K562 (cell line): ENCODE data around the gene STUM. TPM values are rescaled to one million over a fixed set of nuclear protein-coding genes. Genes with fewer than 3 reads are reported as not detected.

Source experiments
- ATAC-seq: fragments of 200-7000 bp; cut with Tn5 transposase; 3 replicates; pipeline ENCODE4 v1.9.1; 2020; ENCODE audit warnings: moderate library complexity
- BruUV-seq: library from RNA; stranded (reverse); fragments of 400-500 nt; replicated peaks from 2 replicates; lab custom pipeline; 2021; lab: Mats Ljungman, UMichigan
- CTCF ChIA-PET: fragments of 300-600 bp; formaldehyde crosslinking; extraction: SDS; loops from one replicate; lab custom pipeline; 2021; ENCODE audit warnings: low intra/inter-chr PET ratio; lab: Yijun Ruan, JAX
- POLR2A ChIA-PET: fragments of 300-600, 350-650 bp; sonication (Branson Sonifier 250); formaldehyde crosslinking; extraction: SDS; loops from one replicate; lab custom pipeline; 2021; ENCODE audit warnings: antibody characterized with exemption, inconsistent platforms; lab: Yijun Ruan, JAX
- DNase-seq, 4 experiments: peaks; one replicate each; pipeline versions ENCODE4 v3.0.0 to v3.0.0-alpha.2; 2011 to 2018; ENCODE audit warnings: low spot score in 3 of 4, mixed read lengths in 3 of 4; ENCODE audit errors: extremely low read depth in 1 of 4
- FAIRE-seq: peaks from 2 replicates; lab custom pipeline; 2011; peaks lifted over from hg19 to GRCh38; lab: Jason Lieb, UNC
- H2AFZ ChIP-seq: 2 replicates; pipeline ENCODE4 v1.6.0; 2011; ENCODE audit warnings: low read depth, low read length, control low read depth, inconsistent platforms
- H3K27ac ChIP-seq: fragments of 200-600 bp; 3 replicates; pipeline ENCODE4 v1.8.0; 2011; ENCODE audit warnings: low read depth, mild to moderate bottlenecking, control low read depth, inconsistent platforms, low read length, moderate library complexity, mixed read lengths; ENCODE audit errors: extremely low read depth
- H3K27me3 ChIP-seq, 2 experiments: fragments of 300-600 bp in 1 of 2; 2 replicates in 1 of 2; 3 replicates in 1 of 2; pipeline versions ENCODE4 v1.6.0 to v1.8.0; 2011; ENCODE audit warnings: inconsistent platforms in 2 of 2, low read length in 2 of 2, mild to moderate bottlenecking in 1 of 2, mixed read lengths in 1 of 2, moderate library complexity in 1 of 2; ENCODE audit not compliant: control insufficient read depth in 2 of 2, insufficient read depth in 2 of 2
- H3K36me3 ChIP-seq: fragments of 300-600 bp; 3 replicates; pipeline ENCODE4 v1.8.0; 2011; ENCODE audit warnings: mild to moderate bottlenecking, low read length, inconsistent platforms; ENCODE audit not compliant: control insufficient read depth, insufficient read depth
- H3K4me1 ChIP-seq, 2 experiments: fragments of 200-600 bp in 1 of 2; replicated peaks in 1 of 2; 2 replicates in 1 of 2; 3 replicates in 1 of 2; pipeline versions ENCODE4 v1.5.1 to v1.8.0; 2011; ENCODE audit warnings: inconsistent platforms in 2 of 2, low read length in 2 of 2, mild to moderate bottlenecking in 1 of 2, mixed read lengths in 1 of 2, moderate library complexity in 1 of 2; ENCODE audit not compliant: control insufficient read depth in 2 of 2, insufficient read depth in 2 of 2
- H3K4me2 ChIP-seq: 2 replicates; pipeline ENCODE4 v1.6.1; 2011; ENCODE audit warnings: low read length, control low read depth, inconsistent platforms, mixed read lengths; ENCODE audit not compliant: insufficient read depth
- H3K4me3 ChIP-seq: fragments of 200-600 bp; sonication (generic), shearing (Covaris generic); 2 replicates; pipeline ENCODE4 v1.5.1; 2016; ENCODE audit warnings: control low read depth, inconsistent platforms
- H3K79me2 ChIP-seq: fragments of 200-600 bp; 3 replicates; pipeline ENCODE4 v1.8.0; 2011; ENCODE audit warnings: low read length, inconsistent platforms; ENCODE audit not compliant: control insufficient read depth, insufficient read depth
- H3K9ac ChIP-seq, 2 experiments: 2 replicates each; pipeline versions ENCODE4 v1.6.0 to v1.6.1; 2011; ENCODE audit warnings: low read depth in 2 of 2, low read length in 2 of 2, control low read depth in 1 of 2, inconsistent platforms in 1 of 2, mild to moderate bottlenecking in 1 of 2, mixed read lengths in 1 of 2; ENCODE audit not compliant: insufficient read depth in 1 of 2
- H3K9me1 ChIP-seq: one replicate; pipeline ENCODE4 v1.6.0; 2011; ENCODE audit warnings: inconsistent platforms, mild to moderate bottlenecking, low read length, moderate library complexity; ENCODE audit not compliant: control insufficient read depth, insufficient read depth
- H3K9me3 ChIP-seq: replicated peaks from 2 replicates; pipeline ENCODE4 v1.5.1; 2011; ENCODE audit warnings: low read depth, low read length, inconsistent platforms; ENCODE audit not compliant: control insufficient read depth, insufficient read depth
- H4K20me1 ChIP-seq: replicated peaks from 2 replicates; pipeline ENCODE4 v1.6.1; 2011; ENCODE audit warnings: low read length, inconsistent platforms, mixed read lengths; ENCODE audit not compliant: control insufficient read depth, insufficient read depth
- RERE ChIP-seq: sonication (generic); formaldehyde crosslinking; IDR thresholded peaks from 2 replicates; pipeline ENCODE4 v1.8.0; 2023; ENCODE audit warnings: missing genetic modification reagents, mild to moderate bottlenecking, borderline replicate concordance
- ZNF3 ChIP-seq: fragments of 250-450 bp; sonication (Bioruptor Pico); IDR thresholded peaks from 2 replicates; pipeline ENCODE4 v1.5.0; 2021; ENCODE audit warnings: mild to moderate bottlenecking, moderate library complexity
- ZSCAN32 ChIP-seq: fragments of 450-650 bp; formaldehyde crosslinking; IDR thresholded peaks from 2 replicates; pipeline ENCODE4 v1.4.0; 2020; ENCODE audit warnings: mild to moderate bottlenecking, moderate library complexity
- WGBS: fragments of 100-300 bp; shearing (Covaris generic); methylation state at CpG from one replicate; pipeline ENCODE4 v1.1.6; 2016; ENCODE audit warnings: low coverage, mixed read lengths; ENCODE audit not compliant: insufficient coverage; ENCODE audit errors: missing lambda C conversion rate; 5-methylcytosine and 5-hydroxymethylcytosine counted together
- in situ Hi-C: fragments of 300-500 bp; cut with MboI; formaldehyde crosslinking; loops from 4 replicates; pipeline ENCODE4 v1.15.0; 2018; ENCODE audit warnings: inconsistent platforms, mixed read lengths
- intact Hi-C: fragments of 100-400 bp; cut with micrococcal nuclease; formaldehyde crosslinking; loops from 2 replicates; pipeline ENCODE4 v1.14.2; 2022
- polyA plus RNA-seq, 8 experiments: library from polyadenylated mRNA; depleted of rRNA in 4 of 8; stranded (reverse) in 5 of 8; unstranded in 3 of 8; fragments of >200 nt; fragmentation: Nextera tagmentation in 2 of 8; fragmentation: Illumina TruSeq in 1 of 8; extraction: Ambion mirVana in 2 of 8; extraction: Trizol in 1 of 8; gene quantifications; 2 replicates each; pipeline versions ENCODE4 v1.2.1 to v1.2.3, GENCODE V29; 2011 to 2014; ENCODE audit warnings: inconsistent platforms in 1 of 8, missing spikeins in 1 of 8
- total RNA-seq, 7 experiments: library from RNA; depleted of rRNA in 6 of 7; stranded (reverse); fragments of >200 nt in 6 of 7; fragmentation: Illumina TruSeq in 2 of 7; extraction: Trizol in 2 of 7; gene quantifications; 2 replicates each; pipeline versions ENCODE4 v1.2.1 to v1.2.3, GENCODE V29; 2011 to 2021; ENCODE audit warnings: low replicate concordance in 1 of 7

STUM gene
- total and polyA plus RNA-seq, 9 of the 15 experiments (the other 6 are each of a cell fraction or from before 2014, with no cell fraction given), result not detected

- WGBS, result 3% methylated on average over 23 of the region's 23 CpGs
- H4K20me1 ChIP-seq, result peaks cover 12% of the 10 kb centered on the region; the same call in 1 of the 2 replicates
- peaks cover 64 to 98% of the 10 kb centered on the region in 2 experiments for H3K27me3 ChIP-seq
- no peaks in the 10 kb centered on the region for H3K9me3 ChIP-seq
- TF ChIP-seq ZSCAN32 (CRISPR knock-in tag) (no peak), RERE (CRISPR knock-in tag) (no peak), ZNF3 (CRISPR knock-in tag) (no peak)
- H2AFZ ChIP-seq, result no peak overlapping the region
- ChIA-PET CTCF (no interaction called here), POLR2A (interaction anchor here (0.6 to 1.6 kb wide), 6 partner anchors 15 to 1548 kb away, joined by 3 to 5 read pairs (median 4); no protein-coding TSS in a partner anchor)
- ATAC-seq (no peak), FAIRE-seq (no peak), DNase-seq (no peak)
- peaks cover 8 to 35% of the 10 kb centered on the region in 2 experiments; a peak in 4 of 5 replicates for H3K4me1 ChIP-seq
- no peaks in the 10 kb centered on the region for H3K9me1 ChIP-seq
- no peaks in the 10 kb centered on the region for H3K36me3 ChIP-seq
- H3K27ac ChIP-seq, result no peak overlapping the region
- in situ Hi-C loops, result no loop called here
- H3K9ac ChIP-seq, result no peak overlapping the region
- intact Hi-C loops, result no loop called here
- no peaks in the 10 kb centered on the region for H3K79me2 ChIP-seq
- no peak overlapping the region for H3K4me3 ChIP-seq
- no peak overlapping the region for H3K4me2 ChIP-seq
- BruUV-seq, result no TSS peak
Observed at GRCh38 chr1:226640321-226641136, 92.0 kb downstream of the STUM start.
